Activated CD8-positive, alpha-beta memory T cell treated with anti-CD3 and anti-CD28 coated beads, Interleukin-2, amount 50 U/mL, for 48 hours (primary cell): ENCODE data around the gene JCHAIN.

Source experiments
- DNase-seq: peaks from one replicate; pipeline ENCODE4 v3.0.0-alpha.2; 2020

JCHAIN gene

GRCh38 chr4:70634482-70634881, 31.8 kb downstream of the JCHAIN start:
- no peak for DNase-seq

- DNase-seq, result no peak
Observed at GRCh38 chr4:70632028-70632427, 34.3 kb downstream of the JCHAIN start.

GRCh38 chr4:70630162-70630561, 36.1 kb downstream of the JCHAIN start:
- no peak for DNase-seq

DNA sequence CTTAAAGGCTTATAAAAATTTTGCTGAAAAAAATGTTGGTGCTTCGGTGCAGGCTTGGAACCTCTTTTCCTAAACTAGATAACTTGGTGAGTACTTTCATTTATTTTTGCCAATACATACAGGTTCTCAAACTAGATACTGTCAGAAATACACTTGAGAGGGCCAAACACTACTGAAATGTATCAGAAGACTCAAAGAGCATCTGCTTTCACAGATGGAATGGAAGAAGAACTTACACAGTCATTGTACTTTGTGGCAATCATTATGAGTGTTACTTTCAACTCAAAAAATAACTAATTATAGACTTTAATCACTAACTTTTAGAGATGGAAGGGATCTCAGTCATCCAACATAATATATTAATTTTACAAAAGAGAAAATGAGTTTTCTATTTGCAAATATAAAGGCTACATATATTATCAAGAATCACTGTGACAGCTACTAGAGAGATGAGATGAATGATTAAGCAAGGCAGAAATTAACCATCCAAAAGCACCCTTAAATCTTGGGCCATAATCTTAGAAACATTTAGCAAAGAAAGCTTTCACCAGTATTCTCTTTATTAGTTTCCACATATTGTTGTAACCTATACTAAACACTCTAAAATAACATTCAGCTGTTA, 36.7 kb downstream of the JCHAIN start:
- DNase-seq, result no peak

- DNase-seq, result no peak
Observed at GRCh38 chr4:70628444-70628843, 37.9 kb downstream of the JCHAIN start, which contains the start of gene ENAM. ENAM (plus strand) TSS chr4:70628744; CDS start chr4:70629501, 757 bp downstream.

GRCh38 chr4:70627620-70628019, 38.7 kb downstream of the JCHAIN start:
- DNase-seq, result no peak

- DNase-seq, result no peak
Observed at GRCh38 chr4:70624226-70624793, 42.0 kb downstream of the JCHAIN start.

DNA sequence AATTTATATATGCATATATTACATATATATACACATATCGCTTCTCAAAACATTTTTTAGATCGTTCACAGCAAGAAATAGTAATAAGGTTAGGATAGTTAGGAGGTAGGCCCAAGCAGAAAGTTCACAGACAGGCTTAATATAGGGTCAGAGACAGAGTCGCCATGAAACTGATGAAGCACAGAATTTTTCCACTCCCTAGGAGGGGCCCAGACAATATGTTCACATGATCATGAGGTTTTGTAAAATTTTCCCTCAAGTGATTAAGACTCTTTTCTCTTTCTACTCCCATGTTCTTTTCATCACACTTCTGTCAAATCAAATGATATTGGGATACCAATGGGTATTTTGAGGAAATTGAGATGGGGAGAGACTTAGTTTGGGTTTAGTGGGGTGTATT, 43.0 kb downstream of the JCHAIN start:
- DNase-seq, result no peak

DNA sequence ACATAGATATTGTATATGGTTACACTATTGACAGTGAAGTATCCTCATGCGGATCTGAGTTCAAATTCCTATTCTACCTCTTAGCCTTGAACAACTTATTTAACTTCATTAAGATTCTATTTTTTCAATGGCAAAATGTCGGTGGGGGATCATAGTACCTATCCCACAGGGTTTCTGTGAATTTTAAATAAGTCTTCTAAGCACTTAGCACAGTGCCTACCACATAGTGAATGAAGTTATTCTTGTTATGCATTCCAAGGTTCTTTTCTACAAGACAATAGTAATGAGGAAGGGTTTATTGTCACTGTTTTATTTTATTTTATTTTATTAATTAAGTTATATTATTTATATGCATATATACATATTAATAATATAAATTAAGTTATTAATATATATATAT, 46.5 kb downstream of the JCHAIN start:
- no peak for DNase-seq

- DNase-seq, result no peak
Observed at GRCh38 chr4:70619288-70619687, 47.0 kb downstream of the JCHAIN start.

DNA sequence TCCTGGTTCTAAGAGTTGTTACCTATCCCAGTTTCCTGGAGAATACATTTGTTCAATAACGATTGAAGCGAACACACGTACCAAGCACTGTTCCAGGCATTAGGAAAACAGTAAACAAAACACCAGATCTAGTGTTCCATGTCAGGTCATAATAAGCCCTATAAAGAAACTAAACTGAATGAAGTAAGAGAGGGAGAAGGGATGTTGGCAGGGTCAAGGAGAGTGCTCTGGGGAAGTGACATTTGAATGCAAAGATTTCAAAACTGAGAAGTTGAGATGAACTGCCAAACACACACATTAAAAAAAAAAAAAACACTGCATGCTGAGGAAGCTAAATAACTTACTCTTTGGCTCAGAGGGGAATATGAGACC, 52.1 kb downstream of the JCHAIN start:
- no peak for DNase-seq

- no peak for DNase-seq
Observed at GRCh38 chr4:70613306-70614183, 52.8 kb downstream of the JCHAIN start.

GRCh38 chr4:70608324-70608723, 58.0 kb downstream of the JCHAIN start:
- DNase-seq, result no peak

DNA sequence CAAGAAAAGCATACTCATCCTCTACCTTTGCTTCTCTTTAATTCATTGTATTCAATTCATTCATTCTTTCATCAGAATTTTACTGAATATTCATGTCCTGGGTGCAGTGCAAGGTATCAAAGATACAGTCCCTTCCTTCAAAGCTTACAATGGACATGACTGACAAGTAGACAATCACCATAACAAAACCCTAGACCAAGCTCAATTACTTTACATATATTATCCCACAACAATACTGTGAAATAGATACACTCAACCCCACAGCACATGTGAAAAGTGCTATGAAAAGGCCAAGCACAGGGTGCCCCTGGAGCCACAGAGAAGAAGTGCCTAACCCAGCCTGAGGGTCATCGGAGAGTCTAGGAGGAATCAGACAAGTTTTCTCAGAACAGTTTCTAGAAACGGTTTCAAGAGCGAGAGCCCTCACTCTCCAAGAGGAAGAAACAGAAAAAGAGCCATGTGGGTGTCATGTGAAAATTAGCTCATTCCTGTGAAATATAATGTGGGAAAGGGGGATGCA, 58.9 kb downstream of the JCHAIN start:
- DNase-seq, result no peak

- no peak for DNase-seq
Observed at GRCh38 chr4:70606459-70606858, 59.8 kb downstream of the JCHAIN start.
